ENCODE data around the gene TEX51. TPM values are rescaled to one million over a fixed set of nuclear protein-coding genes. Genes with fewer than 3 reads are reported as not detected.

The TEX51 gene
- polyA plus RNA-seq (2011; rRNA removed) (not detected in 2 replicates), polyA minus RNA-seq (2011; rRNA and poly(A)+ RNA removed) (not detected in 2 replicates)

- H3K9me3 ChIP-seq (ENCODE audit: control insufficient read depth, insufficient read depth, low read length): no peaks in the 10 kb centered on the region
- TF ChIP-seq CTCF (IDR thresholded peaks at IDR 0.05; ENCODE audit: low read depth, low read length): no peak
- ChIA-PET POLR2A (no interaction called here), CTCF (no interaction called here)
- DNase-seq (ENCODE audit: low read depth, low spot score): no peak
- no peak within 1 kb of the TSS for H3K27ac ChIP-seq (ENCODE audit: low read depth, low read length)
- no peaks in the 10 kb centered on the region for H3K27me3 ChIP-seq (ENCODE audit: control insufficient read depth, insufficient read depth, low read length)
- H3K4me3 ChIP-seq (ENCODE audit: low read depth, low read length): no peak within 1 kb of the TSS
Observed at GRCh38 chr2:126898636-126899035, at the start of gene TEX51. TSS of gene TEX51 (plus strand) at chr2:126898890. CDS start at chr2:126898919, 29 bp downstream.

GRCh38 chr2:126849054-126849453, 49.6 kb upstream of the TEX51 start:
- Histone ChIP-seq H3K9me3 (ENCODE audit: control insufficient read depth, insufficient read depth, low read length) (no peaks in the 10 kb centered on the region), H3K27me3 (ENCODE audit: control insufficient read depth, insufficient read depth, low read length) (peaks cover 5% of the 10 kb centered on the region), H3K4me3 (ENCODE audit: low read depth, low read length) (no peak overlapping the region), H3K27ac (ENCODE audit: low read depth, low read length) (no peak overlapping the region)
- CTCF ChIA-PET: interaction anchor here (0.6 kb wide), 1 partner anchor 1129 kb away, joined by 5 read pairs; no protein-coding TSS in a partner anchor
- no peak for DNase-seq (ENCODE audit: low read depth, low spot score)
- POLR2A ChIA-PET: no interaction called here
- no peak for TF ChIP-seq CTCF (IDR thresholded peaks at IDR 0.05; ENCODE audit: low read depth, low read length)

- ChIA-PET CTCF (interaction anchor here (0.6 kb wide), 1 partner anchor 1130 kb away, joined by 5 read pairs; no protein-coding TSS in a partner anchor), POLR2A (no interaction called here)
- H3K9me3 ChIP-seq (ENCODE audit: control insufficient read depth, insufficient read depth, low read length): no peaks in the 10 kb centered on the region
- H3K27me3 ChIP-seq (ENCODE audit: control insufficient read depth, insufficient read depth, low read length): peaks cover 5% of the 10 kb centered on the region
- no peak for TF ChIP-seq CTCF (IDR thresholded peaks at IDR 0.05; ENCODE audit: low read depth, low read length)
- DNase-seq (ENCODE audit: low read depth, low spot score): no peak
- no peak overlapping the region for H3K4me3 ChIP-seq (ENCODE audit: low read depth, low read length)
- no peak overlapping the region for H3K27ac ChIP-seq (ENCODE audit: low read depth, low read length)
Observed at GRCh38 chr2:126849486-126849885, 49.2 kb upstream of the TEX51 start.

- Histone ChIP-seq H3K27ac (ENCODE audit: low read depth, low read length) (no peak overlapping the region), H3K4me3 (ENCODE audit: low read depth, low read length) (no peak overlapping the region), H3K9me3 (ENCODE audit: control insufficient read depth, insufficient read depth, low read length) (no peaks in the 10 kb centered on the region), H3K27me3 (ENCODE audit: control insufficient read depth, insufficient read depth, low read length) (peaks cover 5% of the 10 kb centered on the region)
- DNase-seq (ENCODE audit: low read depth, low spot score): no peak
- TF ChIP-seq CTCF (IDR thresholded peaks at IDR 0.05; ENCODE audit: low read depth, low read length): no peak
- CTCF ChIA-PET: no interaction called here
- POLR2A ChIA-PET: no interaction called here
Observed at GRCh38 chr2:126849991-126850535, 48.6 kb upstream of the TEX51 start.

- DNase-seq (ENCODE audit: low read depth, low spot score): no peak
- Histone ChIP-seq H3K4me3 (ENCODE audit: low read depth, low read length) (no peak overlapping the region), H3K9me3 (ENCODE audit: control insufficient read depth, insufficient read depth, low read length) (no peaks in the 10 kb centered on the region), H3K27me3 (ENCODE audit: control insufficient read depth, insufficient read depth, low read length) (peaks cover 5% of the 10 kb centered on the region), H3K27ac (ENCODE audit: low read depth, low read length) (no peak overlapping the region)
- POLR2A ChIA-PET: no interaction called here
- CTCF ChIA-PET: no interaction called here
- no peak for TF ChIP-seq CTCF (IDR thresholded peaks at IDR 0.05; ENCODE audit: low read depth, low read length)
Observed at GRCh38 chr2:126850940-126851339, 47.8 kb upstream of the TEX51 start.

All from AG04450 (cell line).